Panc1 (cell line): ENCODE results near the gene DAGLA. TPM values are rescaled to one million over a fixed set of nuclear protein-coding genes. Genes with fewer than 3 reads are reported as not detected.

Experiments
- ATAC-seq: fragments of 200-7000 bp; cut with Tn5 transposase; 2 replicates; pipeline ENCODE4 v1.9.1; 2020; ENCODE audit warnings: mild to moderate bottlenecking, moderate library complexity
- BruUV-seq: library from RNA; stranded (reverse); fragments of 400-500 nt; replicated peaks from 2 replicates; lab custom pipeline; 2021; lab: Mats Ljungman, UMichigan
- CTCF ChIA-PET: fragments of 300-600 bp; sonication (Branson Sonifier 250); formaldehyde crosslinking; loops from one replicate; lab custom pipeline; 2022; ENCODE audit warnings: antibody characterized with exemption; lab: Charles Lee
- POLR2A ChIA-PET: fragments of 300-600 bp; sonication (Branson Sonifier 250); formaldehyde crosslinking; loops from one replicate; lab custom pipeline; 2022; ENCODE audit warnings: antibody characterized with exemption; lab: Charles Lee
- DNase-seq: peaks from one replicate; pipeline ENCODE4 v3.0.0-alpha.2; 2010; ENCODE audit warnings: low read depth, low spot score
- H3K27ac ChIP-seq: 2 replicates; pipeline ENCODE4 v1.5.1; 2011; ENCODE audit warnings: mild to moderate bottlenecking, low read length, inconsistent platforms
- H3K27me3 ChIP-seq: fragments of 200-500 bp; sonication (Bioruptor generic); 2 replicates; pipeline ENCODE4 v1.6.0; 2014; ENCODE audit warnings: low read length, inconsistent platforms; ENCODE audit not compliant: control insufficient read depth, insufficient read depth
- H3K36me3 ChIP-seq: fragments of 200-500 bp; sonication (Bioruptor generic); 2 replicates; pipeline ENCODE4 v1.5.1; 2014; ENCODE audit warnings: inconsistent platforms, mild to moderate bottlenecking, low read length, moderate library complexity; ENCODE audit not compliant: control insufficient read depth, insufficient read depth
- H3K4me1 ChIP-seq: 2 replicates; pipeline ENCODE4 v1.5.1; 2011; ENCODE audit warnings: inconsistent platforms, mild to moderate bottlenecking, low read length, moderate library complexity; ENCODE audit not compliant: control insufficient read depth, insufficient read depth
- H3K4me3 ChIP-seq, 2 experiments: 2 replicates each; pipeline ENCODE4 v1.5.1; 2011 to 2012; ENCODE audit warnings: low read depth in 2 of 2, low read length in 2 of 2, mild to moderate bottlenecking in 2 of 2, inconsistent platforms in 1 of 2, moderate library complexity in 1 of 2
- H3K9me3 ChIP-seq: fragments of 200-500 bp; sonication (Bioruptor generic); 2 replicates; pipeline ENCODE4 v1.5.1; 2014; ENCODE audit warnings: low read depth, mild to moderate bottlenecking, inconsistent platforms, low read length, moderate library complexity; ENCODE audit not compliant: control insufficient read depth, insufficient read depth
- CTCF ChIP-seq: fragments of 450-650 bp; IDR thresholded peaks from 2 replicates; pipeline ENCODE4 v1.5.1; 2017; ENCODE audit warnings: mild to moderate bottlenecking
- POLR2AphosphoS5 ChIP-seq: IDR thresholded peaks from 2 replicates; pipeline ENCODE4 v1.6.1; 2012; ENCODE audit warnings: mild to moderate bottlenecking, low read depth, low read length, moderate library complexity
- REST ChIP-seq, 2 experiments: IDR thresholded peaks; 2 replicates each; pipeline ENCODE4 v1.6.1; 2011 to 2012; ENCODE audit warnings: low read depth in 2 of 2, control low read depth in 1 of 2, low read length in 1 of 2, mild to moderate bottlenecking in 1 of 2, moderate library complexity in 1 of 2; ENCODE audit not compliant: insufficient read depth in 1 of 2
- SIN3A ChIP-seq: IDR thresholded peaks from 2 replicates; pipeline ENCODE4 v1.6.1; 2012; ENCODE audit warnings: low read depth, mild to moderate bottlenecking, low read length, moderate library complexity, borderline replicate concordance; ENCODE audit not compliant: insufficient read depth
- TCF7L2 ChIP-seq: IDR thresholded peaks from 2 replicates; pipeline ENCODE4 v1.6.1; 2011; ENCODE audit warnings: mild to moderate bottlenecking, low read depth, low read length, inconsistent platforms
- in situ Hi-C: cut with HindIII; loops from 2 replicates; pipeline ENCODE4 v1.10.0; 2016; ENCODE audit warnings: low sequenced_read_pairs, low pct_unique_long_range_greater_than_20kb
- intact Hi-C: fragments of 100-400 bp; cut with micrococcal nuclease; formaldehyde crosslinking; loops from one replicate; pipeline ENCODE4 v1.10.0; 2022; ENCODE audit not compliant: unreplicated experiment
- total RNA-seq: library from RNA; stranded (reverse); gene quantifications from one replicate; pipeline ENCODE4 v1.2.1, GENCODE V29; 2021; ENCODE audit not compliant: unreplicated experiment

DAGLA gene
- total RNA-seq, 1 experiment from 2014 or later, result 6.4 TPM

DNA sequence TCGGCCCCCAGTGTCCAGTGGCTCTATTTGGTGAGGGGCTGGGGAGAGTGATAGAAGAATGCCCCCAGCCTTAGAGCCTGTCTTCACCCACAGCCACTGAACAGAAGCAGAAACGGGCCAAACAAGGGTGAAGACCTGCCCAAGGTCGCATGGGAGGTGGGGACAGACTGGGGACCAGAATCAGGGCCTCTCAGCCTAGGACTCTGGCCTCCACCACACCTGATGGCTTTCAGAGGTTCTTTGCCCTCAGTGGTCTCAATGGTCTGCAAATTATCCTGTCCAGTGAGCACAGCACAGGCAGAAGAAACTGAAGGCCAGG is 67.7 kb downstream of the DAGLA start:
- ChIA-PET CTCF (interaction anchor here (0.6 to 1.1 kb wide), 2 partner anchors 37 to 40 kb away, joined by 3 to 7 read pairs; no protein-coding TSS in a partner anchor), POLR2A (no interaction called here)
- in situ Hi-C loops (no loop called here), intact Hi-C loops (no loop called here)
- no peaks in the 10 kb centered on the region for H3K36me3 ChIP-seq
- no peaks in the 10 kb centered on the region for H3K27me3 ChIP-seq
- no peaks in the 10 kb centered on the region for H3K9me3 ChIP-seq
- DNase-seq, result no peak
- no peaks in the 10 kb centered on the region; the same call in 1 of the 2 replicates for H3K4me1 ChIP-seq
- H3K27ac ChIP-seq, result no peak overlapping the region
- BruUV-seq, result no TSS peak
- TF ChIP-seq POLR2AphosphoS5, result no peak
- peak; percentile 55 for TF ChIP-seq CTCF
- no peak for TF ChIP-seq REST (IDR thresholded peaks at IDR 0.05; ENCODE audit: insufficient read depth in 1 of 2, low read depth in 2 of 2, low read length in 1 of 2)
- ATAC-seq, result no peak; the same call in 1 of the 2 replicates
- H3K4me3 ChIP-seq, result no peak overlapping the region

- ATAC-seq, result no peak
- no peak for DNase-seq
- Histone ChIP-seq H3K9me3 (no peaks in the 10 kb centered on the region), H3K36me3 (no peaks in the 10 kb centered on the region), H3K4me3 (no peak overlapping the region), H3K27me3 (no peaks in the 10 kb centered on the region), H3K27ac (no peak overlapping the region), H3K4me1 (no peaks in the 10 kb centered on the region; the same call in 1 of the 2 replicates)
- intact Hi-C loops (loop anchor here (5.0 kb wide), 1 partner anchor 38 kb away; no protein-coding TSS in a partner anchor), in situ Hi-C loops (no loop called here)
- TF ChIP-seq CTCF (no peak), TCF7L2 (no peak), REST (IDR thresholded peaks at IDR 0.05; ENCODE audit: insufficient read depth in 1 of 2, low read depth in 2 of 2, low read length in 1 of 2) (no peak), SIN3A (no peak), POLR2AphosphoS5 (no peak)
- no TSS peak for BruUV-seq
- CTCF ChIA-PET, result interaction anchor here (0.6 kb wide), 1 partner anchor 112 kb away, joined by 4 read pairs; no protein-coding TSS in a partner anchor
- POLR2A ChIA-PET, result no interaction called here
Measured at GRCh38 chr11:61749591-61750217, 69.5 kb downstream of the DAGLA start.
